GM18498 (cell line): Measurements from ENCODE around the gene CISD3.

Experiments
- ATAC-seq: cut with Tn5 transposase; IDR thresholded peaks from one replicate; pipeline ENCODE4 v1.9.1; 2021; ENCODE audit warnings: mild to moderate bottlenecking, moderate library complexity; ENCODE audit not compliant: unreplicated experiment

CISD3 gene

DNA sequence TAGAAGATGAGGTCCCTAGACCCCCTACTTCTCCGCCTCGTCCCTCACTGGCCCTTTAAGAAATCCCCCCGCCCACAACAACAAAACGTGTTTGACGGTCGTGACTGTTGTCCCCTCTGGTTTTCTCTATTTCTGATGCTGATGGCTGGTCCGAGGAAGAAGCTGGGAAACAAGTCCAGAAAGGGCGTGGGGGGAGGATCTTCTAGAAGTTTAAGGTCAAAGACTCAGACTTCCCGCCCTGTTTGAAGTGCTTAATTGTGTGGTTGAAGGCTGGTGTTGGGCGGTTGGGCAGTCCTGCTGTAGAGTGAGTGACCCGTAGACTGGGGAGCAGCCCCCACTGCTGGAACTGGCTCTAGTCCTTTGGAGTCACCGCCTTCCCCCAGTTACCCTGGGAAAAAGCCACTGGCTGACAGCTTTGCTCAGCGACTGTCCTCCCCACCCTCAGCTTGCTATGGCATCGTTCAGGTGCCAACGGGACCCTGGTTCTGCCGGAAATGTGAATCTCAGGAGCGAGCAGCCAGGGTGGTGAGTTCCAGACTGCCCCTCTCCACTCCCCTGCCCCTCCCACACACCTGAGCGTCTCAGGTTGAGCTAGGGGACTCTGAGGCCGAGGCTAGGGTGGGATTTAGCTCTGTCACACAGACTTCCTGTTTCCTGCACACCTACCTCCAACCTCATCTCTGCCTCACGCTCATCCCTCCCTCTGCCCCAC lies 23.5 kb upstream of the CISD3 start:
- ATAC-seq: no peak

DNA sequence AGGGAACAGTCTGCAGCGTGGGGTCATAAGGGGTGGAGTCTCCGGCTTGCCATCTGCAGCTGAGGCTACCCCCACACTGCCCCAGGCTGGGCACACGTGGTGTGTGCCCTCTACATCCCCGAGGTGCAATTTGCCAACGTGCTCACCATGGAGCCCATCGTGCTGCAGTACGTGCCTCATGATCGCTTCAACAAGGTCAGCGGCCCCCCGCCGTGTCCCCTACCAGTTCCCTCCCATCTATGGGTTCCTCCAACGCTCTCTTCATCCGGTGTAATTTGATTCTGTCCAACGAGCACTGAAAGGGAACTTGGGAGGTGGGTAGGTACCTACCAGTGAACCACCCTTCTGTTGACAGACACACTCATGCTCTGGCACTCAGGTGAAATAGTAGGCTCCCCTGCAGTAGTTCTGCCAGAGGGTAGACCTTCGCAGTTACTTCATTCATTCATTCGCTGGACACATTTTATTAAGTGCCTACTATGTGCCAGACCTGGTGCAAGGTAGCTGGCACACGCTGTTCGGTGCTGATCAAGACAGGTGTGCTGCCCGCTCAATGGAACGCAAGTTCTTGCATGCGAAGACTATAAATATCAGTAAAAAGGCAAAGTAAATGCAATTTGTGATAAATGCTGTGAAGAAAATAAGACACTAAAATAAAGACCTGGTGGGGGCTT lies 22.3 kb upstream of the CISD3 start:
- no peak for ATAC-seq

DNA sequence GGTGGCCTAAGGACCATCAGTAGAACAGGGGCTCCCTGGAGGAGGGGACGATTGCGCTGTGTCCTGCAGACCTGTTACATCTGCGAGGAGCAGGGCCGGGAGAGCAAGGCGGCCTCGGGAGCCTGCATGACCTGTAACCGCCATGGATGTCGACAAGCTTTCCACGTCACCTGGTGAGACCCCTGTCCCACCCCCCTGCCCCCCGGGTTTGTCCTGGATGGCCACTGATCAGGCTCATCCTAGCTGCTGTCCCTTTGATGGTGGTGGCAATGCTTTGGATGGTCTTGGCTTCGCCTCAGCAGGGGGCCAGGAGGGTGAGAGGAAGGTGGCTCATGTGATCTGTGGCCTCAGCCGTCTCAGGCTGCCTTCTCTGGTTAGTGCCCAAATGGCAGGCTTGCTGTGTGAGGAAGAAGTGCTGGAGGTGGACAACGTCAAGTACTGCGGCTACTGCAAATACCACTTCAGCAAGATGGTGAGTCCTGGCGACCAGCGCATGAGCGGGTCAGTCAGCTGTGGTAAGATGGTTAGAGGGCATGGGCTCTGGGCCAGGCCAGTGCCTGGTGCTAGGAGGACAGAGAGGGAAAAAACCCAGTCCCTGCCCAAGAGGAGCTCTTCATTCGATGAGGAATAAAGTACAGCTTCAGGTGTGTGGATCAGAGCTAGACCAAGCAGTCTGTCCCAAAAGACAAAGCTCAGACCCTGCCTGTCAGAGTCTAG lies 20.9 kb upstream of the CISD3 start:
- no peak for ATAC-seq

DNA sequence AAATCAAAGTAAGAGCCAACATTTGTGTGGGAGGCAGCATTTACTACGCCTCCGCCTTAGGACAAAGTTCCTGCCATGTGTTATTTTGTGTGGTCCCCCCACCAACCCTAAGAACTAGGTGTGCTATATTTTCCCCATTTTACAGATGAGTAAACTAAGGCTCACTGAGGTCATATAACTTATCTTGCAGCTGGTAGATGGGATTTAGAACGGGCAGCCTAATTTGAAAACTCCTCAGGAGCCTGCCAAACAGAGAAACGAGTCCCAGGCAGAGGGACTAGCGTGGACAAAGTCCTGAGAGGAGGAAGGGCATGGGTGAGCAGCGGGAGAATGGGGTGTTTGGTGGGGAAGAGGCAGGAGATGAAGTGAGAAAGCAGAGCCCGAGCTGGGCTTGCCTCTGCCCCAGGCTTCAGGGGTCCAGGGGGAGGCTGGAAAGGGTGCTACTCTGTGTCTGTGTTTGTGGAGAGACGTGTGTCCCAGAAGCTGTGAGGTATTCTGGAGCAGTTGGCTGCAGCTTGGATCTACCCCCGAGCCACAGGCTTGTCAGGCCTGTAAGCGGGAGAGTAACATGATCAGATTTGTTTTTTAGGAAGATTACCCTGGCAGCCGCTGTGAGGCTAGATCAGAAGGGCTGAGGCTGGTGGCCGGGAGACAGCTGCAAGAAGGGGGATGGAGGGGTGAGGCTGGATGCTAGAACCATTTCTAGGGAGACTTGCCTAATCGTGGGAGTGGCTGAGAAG lies 20.1 kb upstream of the CISD3 start:
- ATAC-seq: no peak

DNA sequence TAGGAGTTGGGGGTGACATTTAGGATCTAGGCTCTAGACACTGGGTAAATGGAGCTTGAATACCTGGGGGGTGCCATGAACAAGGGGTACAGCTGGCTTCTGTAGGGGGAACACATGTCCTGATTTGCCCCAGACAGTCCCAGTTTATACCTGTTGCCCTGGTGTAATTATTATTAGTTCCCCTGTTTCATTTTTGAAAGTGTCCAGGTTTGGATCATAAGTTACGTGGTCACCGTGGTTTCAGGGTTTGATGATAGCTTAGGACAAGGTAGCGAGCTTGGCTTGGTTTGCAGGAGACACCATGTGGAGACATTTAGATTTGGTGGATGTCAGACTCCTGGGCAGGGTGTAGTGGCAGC lies 19.6 kb upstream of the CISD3 start:
- ATAC-seq: no peak

DNA sequence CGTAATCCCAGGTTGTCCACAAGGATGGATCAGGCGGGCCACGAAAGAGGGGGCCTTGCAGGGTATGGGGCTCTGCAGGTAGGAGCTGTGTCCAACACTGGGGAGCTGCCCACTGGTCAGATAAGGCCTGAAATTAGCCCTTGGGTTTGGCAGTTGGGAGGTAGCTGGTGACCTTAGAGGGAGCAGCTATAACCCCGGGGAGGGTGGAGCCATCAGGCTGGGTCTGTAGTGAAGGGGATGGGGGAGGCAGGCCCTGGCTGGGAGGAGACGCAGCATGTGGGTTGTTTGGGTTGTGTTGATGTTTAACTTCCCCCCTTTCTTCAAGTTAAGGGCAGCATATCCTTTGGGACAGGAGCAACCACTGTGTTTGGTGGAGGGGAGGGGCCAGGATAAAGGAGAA lies 19.2 kb upstream of the CISD3 start:
- no peak for ATAC-seq

DNA sequence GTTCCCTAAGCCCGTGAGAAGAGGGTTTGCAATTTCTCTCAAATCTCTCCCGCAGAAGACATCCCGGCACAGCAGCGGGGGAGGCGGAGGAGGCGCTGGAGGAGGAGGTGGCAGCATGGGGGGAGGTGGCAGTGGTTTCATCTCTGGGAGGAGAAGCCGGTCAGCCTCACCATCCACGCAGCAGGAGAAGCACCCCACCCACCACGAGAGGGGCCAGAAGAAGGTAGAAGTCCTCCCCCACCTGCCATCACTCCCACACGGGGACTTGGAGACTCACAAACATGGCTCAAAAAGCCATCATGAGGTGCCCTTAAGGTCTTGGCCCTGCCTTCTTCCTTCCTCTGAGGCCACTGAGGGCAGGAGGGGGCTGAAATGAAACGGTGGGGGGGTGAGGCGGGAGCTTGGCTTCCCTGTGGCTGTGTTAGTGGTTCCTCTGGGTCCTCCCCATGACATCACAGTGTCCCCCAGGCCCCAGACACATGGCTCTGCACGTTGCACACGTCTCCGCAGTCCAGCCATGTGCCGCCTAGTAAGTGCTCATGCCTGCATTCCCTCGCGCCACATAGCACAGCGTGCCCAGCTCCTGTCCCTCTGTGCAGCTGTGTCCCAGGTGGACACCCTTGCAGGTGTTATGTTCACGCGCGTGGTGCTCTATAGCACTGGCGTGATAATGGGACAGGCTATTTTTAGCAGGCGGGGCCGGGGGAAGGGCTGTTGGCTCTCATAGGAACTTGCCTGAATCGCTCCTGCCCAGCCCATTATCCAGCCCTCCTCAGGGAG lies 18.2 kb upstream of the CISD3 start:
- no peak for ATAC-seq

DNA sequence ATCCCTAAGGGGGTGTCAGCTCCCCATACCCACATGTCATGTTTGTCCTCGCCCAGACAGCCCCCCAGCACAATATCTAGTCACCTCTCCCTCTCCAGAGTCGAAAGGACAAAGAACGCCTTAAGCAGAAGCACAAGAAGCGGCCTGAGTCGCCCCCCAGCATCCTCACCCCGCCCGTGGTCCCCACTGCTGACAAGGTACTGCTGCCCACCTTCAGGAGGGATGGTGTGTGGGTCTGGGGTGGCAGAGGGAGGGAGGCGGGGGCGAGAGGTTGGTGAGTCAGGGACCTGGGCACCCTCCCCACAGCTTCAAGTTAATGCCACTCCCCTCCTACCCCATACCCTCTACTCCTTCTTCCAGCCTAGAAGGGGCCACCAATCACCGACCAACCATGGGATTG lies 17.5 kb upstream of the CISD3 start:
- no peak for ATAC-seq

DNA sequence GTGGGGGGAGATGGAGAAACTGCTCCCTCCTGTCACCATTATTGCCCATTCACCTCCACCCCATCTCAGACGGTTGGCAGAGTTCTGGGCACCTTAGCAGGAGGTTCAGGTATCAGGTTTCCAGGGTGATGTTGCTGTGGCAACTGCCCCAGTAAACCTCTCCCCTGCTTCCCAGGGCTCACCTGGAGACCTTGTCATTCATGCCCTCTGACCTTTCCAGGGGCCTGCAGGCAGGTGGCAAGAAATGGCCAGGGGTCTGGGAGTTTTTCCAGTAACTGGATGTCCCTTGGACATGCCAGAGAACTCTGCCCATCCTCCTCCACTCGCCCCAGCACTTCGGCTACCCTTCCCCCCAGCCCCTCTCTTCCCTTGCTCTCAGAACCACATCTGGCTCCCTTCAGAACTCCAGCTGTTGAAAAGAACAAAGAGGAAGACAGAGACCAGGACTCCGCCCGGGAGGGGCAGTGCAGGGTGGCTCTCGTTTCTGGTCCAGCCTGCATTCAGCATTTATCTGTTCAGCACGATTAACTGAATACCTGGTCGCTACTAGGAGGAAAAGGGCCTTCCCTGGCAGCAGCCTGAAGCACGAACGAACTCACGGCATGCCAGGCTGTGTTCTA lies 16.6 kb upstream of the CISD3 start:
- no peak for ATAC-seq

DNA sequence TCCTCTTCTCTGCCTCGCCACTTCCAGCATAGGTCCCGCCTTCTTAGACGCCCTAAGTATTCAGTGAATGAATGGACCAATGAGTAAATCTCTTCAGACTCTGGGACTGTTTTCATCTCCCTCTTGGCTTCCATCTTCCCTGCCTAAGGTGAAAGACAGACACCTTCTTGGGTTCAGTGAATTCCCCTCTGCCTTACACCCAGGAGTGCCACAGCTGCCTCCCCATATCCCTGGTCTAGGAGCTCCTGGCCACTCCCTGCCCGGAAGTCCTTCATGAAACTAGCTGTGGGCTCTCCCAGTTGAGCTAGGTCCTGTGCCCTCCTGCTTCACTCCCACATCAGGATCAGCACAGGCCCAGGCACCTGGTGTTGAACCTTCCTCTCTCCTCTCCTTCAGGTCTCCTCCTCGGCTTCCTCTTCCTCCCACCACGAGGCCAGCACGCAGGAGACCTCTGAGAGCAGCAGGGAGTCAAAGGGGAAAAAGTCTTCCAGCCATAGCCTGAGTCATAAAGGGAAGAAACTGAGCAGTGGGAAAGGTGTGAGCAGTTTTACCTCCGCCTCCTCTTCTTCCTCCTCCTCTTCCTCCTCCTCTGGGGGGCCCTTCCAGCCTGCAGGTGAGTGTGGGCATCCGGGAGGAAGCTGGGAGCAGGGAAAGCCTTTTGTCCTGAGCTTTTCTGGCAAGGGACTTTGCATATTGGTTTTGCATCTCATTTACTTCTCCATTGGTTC lies 14.8 kb upstream of the CISD3 start:
- ATAC-seq: no peak

DNA sequence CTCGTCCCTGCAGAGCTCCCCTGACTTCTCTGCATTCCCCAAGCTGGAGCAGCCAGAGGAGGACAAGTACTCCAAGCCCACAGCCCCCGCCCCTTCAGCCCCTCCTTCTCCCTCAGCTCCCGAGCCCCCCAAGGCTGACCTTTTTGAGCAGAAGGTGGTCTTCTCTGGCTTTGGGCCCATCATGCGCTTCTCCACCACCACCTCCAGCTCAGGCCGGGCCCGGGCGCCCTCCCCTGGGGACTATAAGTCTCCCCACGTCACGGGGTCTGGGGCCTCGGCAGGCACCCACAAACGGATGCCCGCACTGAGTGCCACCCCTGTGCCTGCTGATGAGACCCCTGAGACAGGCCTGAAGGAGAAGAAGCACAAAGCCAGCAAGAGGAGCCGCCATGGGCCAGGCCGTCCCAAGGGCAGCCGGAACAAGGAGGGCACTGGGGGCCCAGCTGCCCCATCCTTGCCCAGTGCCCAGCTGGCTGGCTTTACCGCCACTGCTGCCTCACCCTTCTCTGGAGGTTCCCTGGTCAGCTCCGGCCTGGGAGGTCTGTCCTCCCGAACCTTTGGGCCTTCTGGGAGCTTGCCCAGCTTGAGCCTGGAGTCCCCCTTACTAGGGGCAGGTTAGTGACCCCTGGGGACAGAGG lies 13.7 kb upstream of the CISD3 start:
- no peak for ATAC-seq

DNA sequence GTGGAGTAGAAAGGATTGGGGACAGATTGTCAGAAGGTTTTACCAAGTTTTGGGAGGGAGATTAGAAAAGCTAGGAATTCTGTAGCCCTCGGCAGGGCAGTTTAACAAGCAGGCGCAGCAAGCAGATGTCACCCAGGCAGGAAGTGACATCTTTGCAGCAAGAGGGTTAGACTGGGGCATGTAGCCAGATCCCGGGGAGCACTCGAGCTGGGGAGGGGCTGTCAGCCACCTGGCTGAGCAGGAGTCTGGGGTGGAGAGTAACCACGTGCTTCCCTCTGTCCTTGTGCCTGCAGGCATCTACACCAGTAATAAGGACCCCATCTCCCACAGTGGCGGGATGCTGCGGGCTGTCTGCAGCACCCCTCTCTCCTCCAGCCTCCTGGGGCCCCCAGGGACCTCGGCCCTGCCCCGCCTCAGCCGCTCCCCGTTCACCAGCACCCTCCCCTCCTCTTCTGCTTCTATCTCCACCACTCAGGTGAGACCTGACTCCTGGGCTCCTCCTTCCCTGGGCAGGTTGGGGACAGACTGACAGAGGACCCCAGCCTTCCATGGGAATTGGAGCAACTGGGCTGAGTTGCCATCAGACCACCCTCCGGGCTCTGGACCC lies 12.9 kb upstream of the CISD3 start:
- ATAC-seq: no peak

DNA sequence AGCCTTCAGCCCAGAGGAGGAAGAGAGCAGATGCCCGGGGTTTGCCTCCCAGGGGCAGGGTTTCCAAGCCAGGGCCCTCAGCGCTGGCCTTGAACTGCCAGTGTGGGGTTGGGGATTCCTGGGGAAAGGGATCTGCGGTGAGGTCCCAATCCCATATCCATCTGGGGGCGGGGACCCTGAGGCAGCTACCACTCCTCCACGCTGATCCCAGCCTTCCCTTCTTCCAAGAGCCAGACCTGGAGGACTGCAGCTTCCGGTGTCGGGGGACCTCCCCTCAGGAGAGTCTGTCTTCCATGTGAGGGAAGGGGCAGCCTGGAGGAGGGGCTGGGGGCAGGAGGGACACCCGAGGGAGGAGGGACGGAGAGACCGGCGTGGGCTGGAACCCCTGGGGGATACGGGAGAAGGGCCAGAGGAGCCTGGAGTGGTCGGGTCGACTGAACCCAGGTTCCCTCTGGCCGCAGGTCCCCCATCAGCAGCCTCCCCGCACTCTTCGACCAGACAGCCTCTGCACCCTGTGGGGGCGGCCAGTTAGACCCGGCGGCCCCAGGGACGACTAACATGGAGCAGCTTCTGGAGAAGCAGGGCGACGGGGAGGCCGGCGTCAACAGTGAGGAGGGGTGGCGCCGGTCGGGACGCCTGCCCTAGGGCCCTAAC lies 10.7 kb upstream of the CISD3 start:
- ATAC-seq: no peak

DNA sequence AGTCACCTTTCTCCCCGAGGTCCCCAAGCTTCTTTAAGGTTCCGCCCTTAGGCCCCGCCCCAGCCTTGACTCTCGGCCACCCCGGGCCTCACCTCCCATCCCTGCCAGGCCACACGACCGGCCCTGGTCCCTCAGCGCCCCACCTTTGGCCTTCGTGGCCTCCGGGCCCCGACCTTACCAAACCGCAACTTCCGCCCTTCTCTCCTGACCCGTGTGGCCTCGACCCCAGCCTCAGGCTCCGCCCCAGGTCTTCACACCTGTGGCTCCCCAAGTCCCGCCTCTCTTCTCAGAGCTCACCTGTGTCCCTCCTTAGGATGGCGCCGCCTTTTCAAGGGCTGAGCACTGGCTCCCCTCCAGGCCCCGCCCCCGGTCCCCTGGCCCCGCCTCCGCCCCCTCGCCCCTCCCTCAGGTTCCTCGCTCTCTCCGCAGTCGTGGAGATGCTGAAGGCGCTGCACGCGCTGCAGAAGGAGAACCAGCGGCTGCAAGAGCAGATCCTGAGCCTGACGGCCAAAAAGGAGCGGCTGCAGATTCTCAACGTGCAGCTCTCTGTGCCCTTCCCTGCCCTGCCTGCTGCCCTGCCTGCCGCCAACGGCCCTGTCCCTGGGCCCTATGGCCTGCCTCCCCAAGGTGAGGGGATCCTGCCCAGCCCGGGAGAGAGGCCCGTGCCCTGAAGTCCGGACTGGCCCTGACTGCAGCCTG lies 10.0 kb upstream of the CISD3 start:
- no peak for ATAC-seq

DNA sequence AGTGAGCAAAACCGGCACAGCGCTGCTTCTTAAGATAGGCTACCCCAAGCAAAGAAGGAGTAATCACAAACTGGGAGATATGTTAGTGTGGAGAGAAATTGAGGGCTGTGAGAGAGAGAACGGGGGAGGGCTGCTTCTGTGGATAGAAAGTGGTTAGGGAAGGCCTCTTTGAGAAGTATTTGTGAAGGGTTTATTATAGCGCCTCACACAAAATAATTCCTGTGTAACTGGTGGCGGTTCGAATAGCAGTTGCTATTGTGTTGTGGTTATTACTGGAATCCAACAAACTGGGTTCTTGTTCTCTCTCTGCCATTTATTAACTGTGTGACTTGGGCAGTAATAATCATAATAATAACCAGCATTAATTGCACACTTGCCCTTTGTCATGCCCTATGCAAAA lies 9.2 kb upstream of the CISD3 start:
- no peak for ATAC-seq

DNA sequence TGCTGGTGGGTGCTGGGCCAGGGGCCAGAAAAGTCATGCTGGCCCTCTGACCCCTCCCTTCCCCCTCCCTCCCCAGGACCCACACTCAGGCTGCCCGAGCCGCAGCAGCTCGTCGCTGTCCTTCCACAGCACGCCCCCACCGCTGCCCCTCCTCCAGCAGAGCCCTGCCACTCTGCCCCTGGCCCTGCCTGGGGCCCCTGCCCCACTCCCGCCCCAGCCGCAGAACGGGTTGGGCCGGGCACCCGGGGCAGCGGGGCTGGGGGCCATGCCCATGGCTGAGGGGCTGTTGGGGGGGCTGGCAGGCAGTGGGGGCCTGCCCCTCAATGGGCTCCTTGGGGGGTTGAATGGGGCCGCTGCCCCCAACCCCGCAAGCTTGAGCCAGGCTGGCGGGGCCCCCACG lies 8.3 kb upstream of the CISD3 start:
- ATAC-seq: no peak

DNA sequence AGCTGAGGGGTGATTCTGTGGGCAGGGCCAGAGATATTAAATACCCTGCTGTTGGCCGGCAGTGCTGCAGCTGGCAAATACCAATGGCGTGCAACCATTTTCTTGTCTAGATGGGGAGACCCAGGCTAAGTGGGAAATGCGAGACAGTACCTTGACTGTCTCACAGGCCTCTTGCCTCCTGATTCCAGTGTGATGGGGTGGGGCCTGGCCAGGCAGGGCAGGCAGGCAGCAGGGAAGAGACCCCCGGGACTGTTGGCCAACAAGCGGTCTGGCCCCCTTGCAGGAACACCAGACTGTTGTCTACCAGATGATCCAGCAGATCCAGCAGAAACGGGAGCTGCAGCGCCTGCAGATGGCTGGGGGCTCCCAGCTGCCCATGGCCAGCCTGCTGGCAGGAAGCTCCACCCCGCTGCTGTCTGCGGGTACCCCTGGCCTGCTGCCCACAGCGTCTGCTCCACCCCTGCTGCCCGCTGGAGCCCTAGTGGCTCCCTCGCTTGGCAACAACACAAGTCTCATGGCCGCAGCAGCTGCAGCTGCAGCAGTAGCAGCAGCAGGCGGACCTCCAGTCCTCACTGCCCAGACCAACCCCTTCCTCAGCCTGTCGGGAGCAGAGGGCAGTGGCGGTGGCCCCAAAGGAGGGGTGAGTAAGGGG lies 5.7 kb upstream of the CISD3 start:
- ATAC-seq: no peak
